Measurements from ENCODE around the gene GNAT1.

GRCh38 chr3:50201573-50202315 is 10.3 kb downstream of the GNAT1 start:
- TF ChIP-seq YY1 (IDR thresholded peaks at IDR 0.05; ENCODE audit: insufficient read depth, insufficient read length), result no peak
- no peak for TF ChIP-seq ZNF274 (IDR thresholded peaks at IDR 0.05; ENCODE audit: low read depth, low read length)

Measured in NT2/D1 (cell line).